DND-41 (cell line): Measurements from ENCODE around the gene VIT.

ENCODE experiments used
- EZH2 ChIP-seq: IDR thresholded peaks from 3 replicates; pipeline ENCODE4 v1.6.1; 2012; ENCODE audit warnings: borderline replicate concordance, low read depth, mild to moderate bottlenecking, moderate library complexity, low read length, inconsistent platforms; ENCODE audit not compliant: severe bottlenecking
- TF ChIP-seq, protein P1 (sequence below): IDR thresholded peaks from 2 replicates; pipeline ENCODE4 v1.5.1; 2012; ENCODE audit warnings: borderline replicate concordance, low read length, moderate library complexity, mild to moderate bottlenecking; ENCODE audit not compliant: poor library complexity, severe bottlenecking; ENCODE audit errors: extremely low read depth

DNA sequence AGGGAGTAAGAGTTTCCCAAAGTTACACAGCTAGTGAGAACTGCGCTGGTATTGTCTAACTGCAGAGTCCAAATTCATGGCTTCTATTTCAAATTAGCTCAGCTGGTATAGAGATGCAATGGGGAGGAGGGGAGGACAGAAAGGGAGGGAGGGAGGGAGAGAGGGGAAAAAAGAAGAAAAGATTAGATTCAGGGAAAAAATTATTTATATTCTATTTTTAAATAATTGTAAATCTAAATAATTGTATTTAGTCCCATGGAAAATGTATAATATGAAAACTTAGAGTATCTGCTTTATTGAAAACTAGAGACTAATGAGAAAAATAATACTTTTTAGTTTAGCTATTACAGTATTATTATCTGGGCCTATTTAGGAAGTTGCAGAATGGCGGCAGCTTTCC lies 37.3 kb upstream of the VIT start:
- TF ChIP-seq, protein P1, sequence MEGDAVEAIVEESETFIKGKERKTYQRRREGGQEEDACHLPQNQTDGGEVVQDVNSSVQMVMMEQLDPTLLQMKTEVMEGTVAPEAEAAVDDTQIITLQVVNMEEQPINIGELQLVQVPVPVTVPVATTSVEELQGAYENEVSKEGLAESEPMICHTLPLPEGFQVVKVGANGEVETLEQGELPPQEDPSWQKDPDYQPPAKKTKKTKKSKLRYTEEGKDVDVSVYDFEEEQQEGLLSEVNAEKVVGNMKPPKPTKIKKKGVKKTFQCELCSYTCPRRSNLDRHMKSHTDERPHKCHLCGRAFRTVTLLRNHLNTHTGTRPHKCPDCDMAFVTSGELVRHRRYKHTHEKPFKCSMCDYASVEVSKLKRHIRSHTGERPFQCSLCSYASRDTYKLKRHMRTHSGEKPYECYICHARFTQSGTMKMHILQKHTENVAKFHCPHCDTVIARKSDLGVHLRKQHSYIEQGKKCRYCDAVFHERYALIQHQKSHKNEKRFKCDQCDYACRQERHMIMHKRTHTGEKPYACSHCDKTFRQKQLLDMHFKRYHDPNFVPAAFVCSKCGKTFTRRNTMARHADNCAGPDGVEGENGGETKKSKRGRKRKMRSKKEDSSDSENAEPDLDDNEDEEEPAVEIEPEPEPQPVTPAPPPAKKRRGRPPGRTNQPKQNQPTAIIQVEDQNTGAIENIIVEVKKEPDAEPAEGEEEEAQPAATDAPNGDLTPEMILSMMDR = no peak
- TF ChIP-seq EZH2 = no peak
